Bronchial epithelial cell (primary cell): ENCODE data around the gene MANF. TPM values are rescaled to one million over a fixed set of nuclear protein-coding genes. Genes with fewer than 3 reads are reported as not detected.
A peak's percentile ranks its signal among the peaks of the same experiment; 100 is the strongest.

Experiments used
- DNase-seq: peaks from one replicate; pipeline ENCODE4 v3.0.0-alpha.2; 2010; ENCODE audit warnings: low read depth
- FAIRE-seq: peaks from 2 replicates; lab custom pipeline; 2011; peaks lifted over from hg19 to GRCh38; lab: Jason Lieb, UNC
- H3K27me3 ChIP-seq: 2 replicates; pipeline ENCODE4 v1.5.1; 2011; ENCODE audit warnings: low read length; ENCODE audit not compliant: control insufficient read depth, insufficient read depth
- H3K36me3 ChIP-seq: 2 replicates; pipeline ENCODE4 v1.5.1; 2011; ENCODE audit warnings: low read length; ENCODE audit not compliant: control insufficient read depth, insufficient read depth
- H3K4me3 ChIP-seq: 2 replicates; pipeline ENCODE4 v1.5.1; 2011; ENCODE audit warnings: mild to moderate bottlenecking, low read depth, low read length, control low read depth
- CTCF ChIP-seq: IDR thresholded peaks from 2 replicates; pipeline ENCODE4 v1.5.1; 2011; ENCODE audit warnings: mild to moderate bottlenecking, moderate library complexity, low read length, control low read depth, inconsistent platforms; ENCODE audit not compliant: insufficient read depth, severe bottlenecking
- total RNA-seq: library from RNA; depleted of rRNA; stranded (reverse); fragments of >200 nt; gene quantifications from 2 replicates; pipeline ENCODE4 v1.2.1, GENCODE V29; 2014

Gene MANF
- 248 and 315 TPM in 2 replicates for total RNA-seq

GRCh38 chr3:51384726-51385473, at the start of gene MANF:
Gene MANF (plus strand): TSS chr3:51385291. CDS start chr3:51385343, 52 bp downstream.
- no peaks in the 10 kb centered on the region for H3K27me3 ChIP-seq
- TF ChIP-seq CTCF = peak; percentile 6
- H3K36me3 ChIP-seq = peaks cover 14% of the 10 kb centered on the region
- H3K4me3 ChIP-seq = peak within 1 kb of the TSS; percentile 87
- DNase-seq = peak; percentile 94
- FAIRE-seq = peak; percentile 23

- H3K4me3 ChIP-seq = no peak overlapping the region
- FAIRE-seq (no peak), DNase-seq (no peak)
- no peaks in the 10 kb centered on the region for H3K36me3 ChIP-seq
- TF ChIP-seq CTCF = no peak
- no peaks in the 10 kb centered on the region for H3K27me3 ChIP-seq
These were observed 48.8 kb upstream of the MANF start for GRCh38 chr3:51336261-51336660.

GRCh38 chr3:51337666-51338065, 47.4 kb upstream of the MANF start:
- no peaks in the 10 kb centered on the region for H3K36me3 ChIP-seq
- DNase-seq (no peak), FAIRE-seq (no peak)
- no peaks in the 10 kb centered on the region for H3K27me3 ChIP-seq
- no peak for TF ChIP-seq CTCF
- H3K4me3 ChIP-seq = no peak overlapping the region

GRCh38 chr3:51338632-51339031, 46.5 kb upstream of the MANF start:
- no peak overlapping the region for H3K4me3 ChIP-seq
- H3K27me3 ChIP-seq = no peaks in the 10 kb centered on the region
- no peak for FAIRE-seq
- no peak for TF ChIP-seq CTCF
- no peaks in the 10 kb centered on the region for H3K36me3 ChIP-seq
- DNase-seq = no peak

- Histone ChIP-seq H3K36me3 (no peaks in the 10 kb centered on the region), H3K4me3 (no peak overlapping the region), H3K27me3 (no peaks in the 10 kb centered on the region)
- DNase-seq (peak; percentile 90), FAIRE-seq (no peak)
- TF ChIP-seq CTCF = no peak
These were observed 44.9 kb upstream of the MANF start for GRCh38 chr3:51340013-51340829.
